Measurements from ENCODE around the gene SH3RF3.

SH3RF3 gene

GRCh38 chr2:109139865-109140396, 10.9 kb downstream of the SH3RF3 start:
- DNase-seq: no peak

- no peak for DNase-seq
Measured at GRCh38 chr2:109141006-109141600, 12.1 kb downstream of the SH3RF3 start.

DNA sequence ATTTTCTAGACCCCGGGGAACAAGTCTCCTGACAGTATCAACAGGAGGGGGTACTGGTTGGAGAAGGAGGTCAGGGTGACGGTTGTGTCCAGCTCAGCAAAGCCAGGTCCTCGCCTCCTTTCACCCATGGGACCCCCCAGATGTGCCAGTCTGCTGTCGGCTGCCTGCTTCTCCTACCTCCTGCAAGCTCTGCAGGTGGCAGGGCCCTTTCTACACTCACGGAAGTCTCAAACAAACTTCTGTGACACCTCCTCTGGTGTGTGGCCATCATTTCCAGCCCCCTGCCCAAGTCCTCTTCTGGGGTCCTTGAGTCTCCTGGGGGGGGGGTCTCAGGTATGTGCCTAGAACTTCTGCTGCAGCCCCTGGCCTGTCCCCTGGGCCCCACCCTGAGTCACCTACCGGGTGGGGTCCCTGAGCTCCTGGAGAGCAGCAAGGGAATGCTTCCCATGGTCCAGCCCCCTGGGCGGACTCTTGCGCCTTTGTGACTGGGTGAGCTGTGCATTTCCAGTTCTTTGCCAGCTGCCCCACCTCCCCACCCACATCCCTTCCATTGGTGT, 12.8 kb downstream of the SH3RF3 start:
- DNase-seq: no peak

- DNase-seq: no peak
Measured at GRCh38 chr2:109142416-109143210, 13.6 kb downstream of the SH3RF3 start.

GRCh38 chr2:109143214-109144187, 14.5 kb downstream of the SH3RF3 start:
- no peak for DNase-seq

DNA sequence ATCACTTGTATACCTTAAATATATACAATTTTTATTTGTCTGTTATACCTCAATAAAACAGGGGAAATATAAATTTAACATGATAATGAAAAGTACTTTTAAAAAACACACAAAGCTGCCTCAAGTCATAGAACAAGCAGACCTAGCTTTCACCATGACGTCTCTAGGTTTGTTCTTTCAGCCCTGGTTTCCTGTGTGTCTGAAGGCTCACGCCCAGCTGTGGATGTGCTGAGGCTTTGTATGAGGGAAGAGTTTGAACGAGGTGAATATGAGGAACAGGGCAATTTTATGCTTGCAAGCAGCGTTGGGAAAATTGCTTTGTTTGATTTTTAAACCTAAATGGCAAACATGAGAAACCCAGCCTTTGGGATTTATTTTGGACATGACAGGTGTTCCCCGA, 15.3 kb downstream of the SH3RF3 start:
- DNase-seq: no peak

DNA sequence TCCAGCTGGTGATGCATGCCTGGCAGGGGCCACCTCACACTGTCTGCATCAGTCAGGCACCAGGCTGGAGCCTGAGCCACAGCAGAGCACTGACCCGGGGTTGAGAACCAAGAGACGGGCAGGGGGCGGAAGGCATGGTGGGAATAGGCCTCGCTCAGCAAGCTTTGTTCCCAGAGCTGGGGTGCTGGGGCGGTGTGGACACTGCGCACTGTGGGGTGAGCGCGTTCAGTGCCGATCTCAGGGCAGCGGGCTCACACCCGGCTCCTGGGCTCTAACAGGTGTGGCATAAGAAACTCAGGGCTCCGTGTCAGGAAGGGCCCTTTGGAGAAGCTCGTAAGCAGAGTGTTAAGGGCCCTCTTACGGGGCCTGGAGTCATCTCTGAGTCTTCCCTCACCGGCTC, 15.7 kb downstream of the SH3RF3 start:
- no peak for DNase-seq

DNA sequence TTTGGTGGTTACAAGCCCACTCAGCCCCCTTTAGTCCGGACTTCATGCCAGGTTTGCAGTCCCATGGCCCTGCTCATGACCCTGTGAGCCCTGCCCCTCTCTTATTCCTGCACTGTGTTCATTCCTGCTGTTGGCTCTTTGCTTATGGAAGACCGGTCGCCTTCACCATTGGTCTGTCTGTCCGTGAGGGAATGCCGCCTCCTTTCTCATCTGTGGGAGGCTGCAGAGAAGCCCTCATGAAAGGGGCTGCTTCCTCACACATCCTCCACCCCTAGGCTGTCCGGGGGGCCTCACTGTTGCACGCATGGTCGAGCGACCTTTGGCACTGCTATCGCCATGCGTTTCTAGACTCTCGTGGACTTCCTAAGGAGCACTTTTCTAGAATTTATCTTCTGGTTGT, 16.3 kb downstream of the SH3RF3 start:
- DNase-seq: no peak

DNA sequence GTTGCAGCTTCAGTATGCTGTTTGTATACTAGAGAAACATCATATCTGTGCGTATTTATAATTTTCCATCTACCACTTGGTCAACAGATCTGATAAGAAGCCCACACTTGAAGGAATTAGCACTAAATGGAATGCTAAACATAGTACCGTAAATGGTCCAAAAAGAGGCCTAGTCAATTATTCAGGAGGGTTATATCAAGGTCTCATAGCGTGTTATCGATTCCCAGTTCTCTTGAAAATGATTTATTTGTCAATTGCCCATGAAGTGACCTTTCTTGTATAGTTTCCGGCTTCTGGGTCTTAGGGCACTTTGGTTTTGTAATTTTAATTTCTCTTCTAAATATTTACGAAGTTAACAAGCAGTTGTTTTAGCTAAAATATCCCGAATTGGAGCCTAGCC, 18.4 kb downstream of the SH3RF3 start:
- DNase-seq: no peak

DNA sequence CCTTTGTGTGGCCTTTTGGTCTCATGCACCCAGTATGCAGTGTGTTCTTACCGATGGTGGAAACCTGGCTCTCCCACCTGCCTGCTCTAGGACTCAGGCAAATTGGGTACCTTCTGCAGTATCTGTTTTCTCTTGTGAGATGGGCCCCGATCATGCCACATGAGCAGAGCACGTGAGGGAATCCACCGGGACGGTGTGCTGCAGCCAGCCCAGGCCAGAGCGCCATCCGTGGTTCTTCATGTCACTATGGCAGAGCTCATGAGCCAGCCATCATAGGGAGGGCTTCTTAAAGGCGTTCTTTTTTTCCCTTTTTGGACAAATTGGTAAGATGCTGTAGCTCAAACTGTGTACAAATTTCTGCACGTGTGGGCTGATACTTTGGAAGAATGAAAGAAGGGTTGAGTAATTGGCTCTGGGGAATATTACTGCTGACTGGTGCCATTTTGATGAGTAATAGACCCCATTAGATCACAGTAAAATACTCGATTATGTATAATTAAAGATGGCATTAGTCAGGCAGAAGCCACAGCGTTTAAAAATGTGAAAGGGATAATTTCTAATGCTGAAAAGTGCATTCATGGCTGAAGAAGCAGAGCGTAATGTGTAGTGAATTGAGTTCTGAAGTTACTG, 19.2 kb downstream of the SH3RF3 start:
- DNase-seq: no peak

GRCh38 chr2:109148991-109149645, 20.1 kb downstream of the SH3RF3 start:
- DNase-seq: no peak

- DNase-seq: no peak
Measured at GRCh38 chr2:109150559-109150958, 21.6 kb downstream of the SH3RF3 start.

DNA sequence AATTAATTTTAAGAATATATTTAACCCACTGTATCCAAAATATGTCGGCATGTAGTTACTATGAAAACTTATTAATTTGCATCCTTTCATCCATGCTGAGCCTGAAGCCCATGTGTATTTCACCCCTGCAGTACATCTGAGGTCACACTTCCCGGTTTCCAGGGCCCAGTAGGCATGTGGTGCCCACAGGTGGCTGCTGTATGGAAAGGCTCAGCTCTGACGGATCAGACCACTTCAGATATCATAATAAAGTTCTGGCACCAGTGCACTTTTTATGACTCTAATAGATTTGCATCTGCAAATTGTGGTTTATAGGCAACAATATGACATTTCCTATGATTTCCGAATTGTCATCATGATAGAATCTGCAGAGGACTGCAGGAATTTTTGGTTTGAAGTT, 22.5 kb downstream of the SH3RF3 start:
- DNase-seq: no peak

GRCh38 chr2:109153005-109153784, 24.2 kb downstream of the SH3RF3 start:
- no peak for DNase-seq

DNA sequence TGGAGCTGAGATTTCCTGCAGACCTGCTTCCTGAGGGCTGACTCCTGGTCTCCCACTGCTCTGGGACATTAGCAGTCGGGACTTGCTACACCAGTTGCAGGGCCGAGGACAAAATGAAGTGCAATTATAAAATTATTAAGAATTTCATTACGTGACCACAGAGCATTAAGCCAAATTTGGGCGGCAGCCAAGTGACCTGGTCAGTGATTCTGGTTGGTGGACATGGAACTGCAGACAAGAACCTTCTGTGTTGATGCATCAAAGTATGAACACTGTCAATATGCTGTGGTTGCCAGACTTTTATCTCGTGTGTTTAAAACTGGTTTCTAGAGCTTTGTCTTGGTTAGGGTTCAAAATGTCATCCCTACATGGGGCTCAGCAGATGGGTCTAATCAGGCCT, 24.8 kb downstream of the SH3RF3 start:
- DNase-seq: no peak

DNA sequence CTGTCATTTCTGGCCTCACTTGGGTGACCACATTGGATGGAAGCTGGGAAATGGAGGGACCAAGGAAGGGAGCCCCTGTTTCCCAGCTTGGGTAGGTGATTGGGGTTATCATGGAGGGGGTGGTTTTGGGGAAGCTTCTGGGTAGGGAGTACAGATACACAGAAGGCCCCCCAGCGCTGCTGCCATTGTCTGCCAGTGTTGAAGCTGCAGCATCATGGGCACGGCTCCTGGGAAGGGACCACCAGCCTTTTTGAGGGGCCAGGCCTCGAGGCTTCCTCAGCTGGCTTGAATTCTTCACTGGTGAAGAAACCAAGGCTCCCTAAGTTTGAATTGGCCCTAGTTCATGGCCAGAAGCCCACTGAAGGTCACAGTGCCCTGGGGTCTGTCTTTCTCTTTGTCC, 25.2 kb downstream of the SH3RF3 start:
- no peak for DNase-seq

DNA sequence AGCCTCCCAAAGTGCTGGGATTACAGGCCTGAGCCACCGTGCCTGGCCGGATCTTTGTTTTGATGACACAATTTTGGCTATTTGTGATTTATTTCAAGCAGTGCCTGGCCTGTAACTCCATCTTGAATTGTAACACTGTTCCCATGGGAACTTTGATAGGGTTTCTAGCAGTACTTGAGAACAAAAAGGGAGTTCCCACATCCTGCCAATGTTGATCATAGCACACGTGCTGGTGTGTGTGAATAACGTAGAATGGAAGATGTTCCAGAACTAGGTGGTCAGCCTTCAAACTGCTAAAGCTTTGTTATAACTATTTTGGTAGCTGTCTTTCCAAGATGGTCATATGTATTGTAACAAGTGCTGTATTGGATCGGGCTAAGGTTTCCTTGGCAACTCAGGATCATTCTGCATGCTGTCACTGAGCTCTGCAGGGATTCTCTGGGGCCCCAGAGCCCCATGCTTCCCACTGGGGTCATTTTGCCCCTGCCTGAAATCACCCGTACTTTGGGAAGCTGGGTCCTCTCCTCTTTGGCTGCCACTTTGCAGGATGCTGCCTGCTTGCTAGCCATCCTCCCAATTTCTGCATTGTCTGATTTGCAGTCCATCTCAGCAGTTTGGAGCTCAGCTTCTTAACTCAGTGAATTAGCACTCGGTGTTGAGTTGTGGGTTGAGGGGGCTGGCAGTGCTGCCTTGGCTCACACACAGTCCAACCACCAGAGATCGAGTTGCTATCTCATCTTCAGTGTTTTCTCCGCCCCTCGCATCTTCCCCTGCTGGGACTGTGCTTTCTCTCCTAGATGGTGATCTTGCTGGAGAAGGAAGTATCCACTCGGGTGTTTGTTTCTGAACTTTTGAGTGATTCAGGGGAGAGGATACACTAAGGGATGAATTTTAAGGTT, 26.8 kb downstream of the SH3RF3 start:
- no peak for DNase-seq

GRCh38 chr2:109157563-109158105, 28.6 kb downstream of the SH3RF3 start:
- no peak for DNase-seq

DNA sequence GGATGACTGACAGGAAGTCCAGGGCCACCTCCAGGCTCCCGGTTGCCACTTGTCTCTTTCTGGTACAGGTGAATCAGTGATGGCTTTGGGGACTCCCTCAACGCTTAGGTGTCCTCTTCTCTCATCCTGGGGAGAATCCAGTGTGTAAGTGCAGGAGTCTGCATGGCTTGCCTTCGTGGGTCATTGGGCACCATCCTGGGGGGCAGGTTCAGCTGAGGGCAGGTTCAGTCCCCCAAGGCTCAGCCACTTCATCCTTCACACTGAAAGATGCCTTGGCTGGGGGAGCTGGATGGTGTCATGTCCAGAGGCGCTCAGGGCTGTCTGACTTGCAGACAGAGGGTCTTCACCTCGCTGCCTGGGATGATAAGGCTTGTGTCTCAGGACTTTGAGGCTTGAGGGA, 29.2 kb downstream of the SH3RF3 start:
- no peak for DNase-seq

GRCh38 chr2:109159096-109159495, 30.1 kb downstream of the SH3RF3 start:
- no peak for DNase-seq

All from islet precursor cell (in vitro differentiated cells).